ENCODE results near the gene POR.

The POR gene

DNA sequence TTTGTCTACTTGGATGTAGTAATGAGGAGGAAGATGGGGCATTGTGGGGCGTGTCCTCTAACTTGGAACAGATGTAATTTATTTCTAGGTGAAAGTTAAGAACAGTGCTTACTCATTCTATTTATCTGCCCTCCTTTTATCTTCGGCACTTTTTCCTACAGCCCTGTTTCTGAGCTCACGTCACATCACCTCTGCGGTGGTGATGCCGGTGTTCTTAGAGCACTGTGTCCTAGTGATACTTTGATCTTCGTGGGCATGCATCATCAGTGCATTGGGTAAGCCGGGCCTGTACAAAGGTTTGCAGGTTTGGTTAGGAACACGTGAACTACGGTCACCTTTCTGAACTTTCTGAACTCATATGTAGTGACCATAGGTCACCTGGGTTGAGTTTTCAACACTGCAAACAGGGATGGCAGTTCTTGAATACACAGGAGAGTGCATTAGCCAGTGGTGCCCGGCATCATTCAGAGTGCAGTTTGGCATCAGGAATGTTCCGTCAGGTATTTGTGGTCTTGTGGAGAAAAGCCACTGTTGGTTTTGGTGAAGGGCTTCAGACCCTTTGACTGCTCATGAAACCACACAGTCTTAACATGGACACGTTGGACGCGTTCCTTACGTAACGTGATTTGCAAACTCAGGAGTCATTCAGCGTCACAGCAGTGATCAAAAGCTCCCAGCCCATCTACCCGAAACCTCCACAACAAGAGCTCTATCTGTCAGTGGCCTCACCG lies 5.6 kb downstream of the POR start:
- H3K4me1 ChIP-seq (ENCODE audit: control insufficient read depth, insufficient read depth, low read length) = peaks cover 9% of the 10 kb centered on the region; the same call in 1 of the 2 replicates
- H3K27ac ChIP-seq (ENCODE audit: low read depth, low read length) = no peak overlapping the region
- H3K4me3 ChIP-seq (ENCODE audit: low read depth, low read length) = no peak overlapping the region
- H3K27me3 ChIP-seq (ENCODE audit: control insufficient read depth, insufficient read depth, low read length) = no peaks in the 10 kb centered on the region
- peaks cover 5% of the 10 kb centered on the region; the same call in 1 of the 2 replicates for H3K36me3 ChIP-seq (ENCODE audit: control insufficient read depth, insufficient read depth, low read length)
- H3K9ac ChIP-seq (ENCODE audit: low read depth, low read length) = no peak overlapping the region
- H3K9me3 ChIP-seq (ENCODE audit: control insufficient read depth, insufficient read depth, low read length) = no peaks in the 10 kb centered on the region

DNA sequence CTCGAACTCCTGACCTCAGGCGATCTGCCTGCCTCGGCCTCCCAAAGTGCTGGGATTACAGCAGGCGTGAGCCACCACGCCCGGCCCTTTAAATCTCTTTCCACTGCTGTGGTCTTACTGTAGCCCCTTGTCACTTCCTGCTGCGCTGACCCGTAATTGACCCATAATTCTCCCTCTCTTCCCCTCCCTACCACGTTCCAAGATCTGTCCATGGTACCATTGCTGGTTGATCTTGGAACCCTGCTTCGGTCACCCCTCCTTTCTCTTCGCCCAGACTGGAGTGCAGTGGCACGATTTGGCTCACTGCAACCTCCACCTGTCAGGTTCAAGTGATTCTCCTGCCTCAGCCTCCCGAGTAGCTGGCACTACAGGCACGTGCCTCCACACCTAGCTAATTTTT lies 6.5 kb downstream of the POR start:
- Histone ChIP-seq H3K36me3 (ENCODE audit: control insufficient read depth, insufficient read depth, low read length) (peaks cover 5% of the 10 kb centered on the region; the same call in 1 of the 2 replicates), H3K4me1 (ENCODE audit: control insufficient read depth, insufficient read depth, low read length) (0 out of 2 replicates have a peak, but pooled peaks cover 1% of the 10 kb centered on the region), H3K9ac (ENCODE audit: low read depth, low read length) (no peak overlapping the region), H3K27me3 (ENCODE audit: control insufficient read depth, insufficient read depth, low read length) (no peaks in the 10 kb centered on the region), H3K9me3 (ENCODE audit: control insufficient read depth, insufficient read depth, low read length) (no peaks in the 10 kb centered on the region), H3K27ac (ENCODE audit: low read depth, low read length) (no peak overlapping the region), H3K4me3 (ENCODE audit: low read depth, low read length) (no peak overlapping the region)

DNA sequence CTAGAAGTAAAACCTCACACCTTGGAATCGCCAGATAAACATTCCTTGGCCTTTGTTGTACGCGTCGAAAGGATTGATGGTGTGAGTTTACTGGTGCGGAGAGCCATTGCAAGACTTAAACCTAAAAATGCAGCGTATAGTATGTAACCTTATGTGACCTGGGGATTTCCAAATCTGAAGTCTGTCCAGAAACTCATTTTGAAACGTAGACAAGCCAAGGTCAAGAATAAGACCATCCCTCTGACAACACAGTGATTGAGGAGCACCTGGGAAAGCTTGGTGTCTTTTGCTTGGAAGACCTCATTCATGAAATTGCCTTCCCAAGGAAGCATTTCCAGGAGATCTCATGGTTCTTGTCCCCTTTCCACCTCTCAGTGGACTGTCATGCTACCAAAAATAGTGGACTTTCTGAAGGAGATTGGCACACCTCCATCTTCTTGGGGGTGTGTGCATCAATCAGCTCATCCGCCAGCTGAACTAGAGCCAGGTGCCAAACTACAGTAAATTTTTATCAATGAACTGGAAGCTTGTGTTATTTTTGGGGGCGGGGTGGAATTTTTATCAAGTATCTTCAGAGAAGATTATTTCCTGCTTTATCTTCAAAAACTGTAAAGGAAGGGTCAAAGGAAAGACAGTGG lies 8.1 kb downstream of the POR start:
- H3K9ac ChIP-seq (ENCODE audit: low read depth, low read length) = no peak overlapping the region
- no peaks in the 10 kb centered on the region for H3K4me1 ChIP-seq (ENCODE audit: control insufficient read depth, insufficient read depth, low read length)
- H3K36me3 ChIP-seq (ENCODE audit: control insufficient read depth, insufficient read depth, low read length) = peaks cover 5% of the 10 kb centered on the region; the same call in 1 of the 2 replicates
- no peak overlapping the region for H3K4me3 ChIP-seq (ENCODE audit: low read depth, low read length)
- no peaks in the 10 kb centered on the region for H3K9me3 ChIP-seq (ENCODE audit: control insufficient read depth, insufficient read depth, low read length)
- H3K27me3 ChIP-seq (ENCODE audit: control insufficient read depth, insufficient read depth, low read length) = no peaks in the 10 kb centered on the region
- H3K27ac ChIP-seq (ENCODE audit: low read depth, low read length) = no peak overlapping the region

DNA sequence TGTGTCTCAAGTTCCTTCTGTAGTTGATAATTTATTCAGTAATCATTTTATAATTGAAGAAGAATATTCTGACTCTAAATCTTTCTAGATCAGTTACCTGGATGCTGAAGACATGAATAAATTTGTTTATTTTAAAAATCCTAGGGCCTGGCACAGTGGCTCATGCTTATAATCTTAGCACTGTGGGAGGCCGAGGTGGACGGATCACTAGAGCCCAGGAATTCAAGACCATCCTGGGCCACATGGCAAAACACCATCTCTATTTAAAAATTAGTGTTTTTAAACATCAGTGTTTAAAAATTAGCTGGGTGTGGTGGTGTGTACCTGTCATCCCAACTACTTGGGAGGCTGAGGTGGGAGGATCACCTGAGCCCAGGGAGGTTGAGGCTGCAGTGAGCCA lies 9.3 kb downstream of the POR start:
- H3K4me3 ChIP-seq (ENCODE audit: low read depth, low read length) = no peak overlapping the region
- no peaks in the 10 kb centered on the region for H3K27me3 ChIP-seq (ENCODE audit: control insufficient read depth, insufficient read depth, low read length)
- H3K36me3 ChIP-seq (ENCODE audit: control insufficient read depth, insufficient read depth, low read length) = peaks cover 13% of the 10 kb centered on the region; the same call in 1 of the 2 replicates
- H3K9ac ChIP-seq (ENCODE audit: low read depth, low read length) = no peak overlapping the region
- H3K27ac ChIP-seq (ENCODE audit: low read depth, low read length) = no peak overlapping the region
- no peaks in the 10 kb centered on the region for H3K9me3 ChIP-seq (ENCODE audit: control insufficient read depth, insufficient read depth, low read length)
- no peaks in the 10 kb centered on the region for H3K4me1 ChIP-seq (ENCODE audit: control insufficient read depth, insufficient read depth, low read length)

DNA sequence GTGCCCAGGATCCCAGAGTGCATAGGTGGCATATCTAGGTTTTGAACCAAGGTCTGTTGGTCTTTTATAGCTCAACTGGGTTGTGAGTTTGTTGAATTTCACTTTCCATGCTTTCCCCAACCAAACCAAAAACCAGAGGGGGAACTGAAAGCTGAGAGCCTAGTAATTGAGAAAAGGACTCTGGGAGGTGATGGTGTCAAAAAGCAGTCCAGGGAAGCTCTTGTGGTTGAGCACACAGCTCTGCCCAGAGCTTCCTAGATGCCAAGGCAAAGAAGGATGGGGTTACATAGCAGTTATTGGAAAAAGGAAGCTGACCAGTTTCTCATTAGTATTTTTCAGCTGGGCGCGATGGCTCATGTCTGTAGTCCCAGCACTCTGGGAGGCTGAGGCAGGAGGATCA lies 9.9 kb downstream of the POR start:
- Histone ChIP-seq H3K9me3 (ENCODE audit: control insufficient read depth, insufficient read depth, low read length) (no peaks in the 10 kb centered on the region), H3K27me3 (ENCODE audit: control insufficient read depth, insufficient read depth, low read length) (no peaks in the 10 kb centered on the region), H3K4me3 (ENCODE audit: low read depth, low read length) (no peak overlapping the region), H3K4me1 (ENCODE audit: control insufficient read depth, insufficient read depth, low read length) (no peaks in the 10 kb centered on the region), H3K27ac (ENCODE audit: low read depth, low read length) (no peak overlapping the region), H3K9ac (ENCODE audit: low read depth, low read length) (no peak overlapping the region), H3K36me3 (ENCODE audit: control insufficient read depth, insufficient read depth, low read length) (peaks cover 13% of the 10 kb centered on the region; the same call in 1 of the 2 replicates)

DNA sequence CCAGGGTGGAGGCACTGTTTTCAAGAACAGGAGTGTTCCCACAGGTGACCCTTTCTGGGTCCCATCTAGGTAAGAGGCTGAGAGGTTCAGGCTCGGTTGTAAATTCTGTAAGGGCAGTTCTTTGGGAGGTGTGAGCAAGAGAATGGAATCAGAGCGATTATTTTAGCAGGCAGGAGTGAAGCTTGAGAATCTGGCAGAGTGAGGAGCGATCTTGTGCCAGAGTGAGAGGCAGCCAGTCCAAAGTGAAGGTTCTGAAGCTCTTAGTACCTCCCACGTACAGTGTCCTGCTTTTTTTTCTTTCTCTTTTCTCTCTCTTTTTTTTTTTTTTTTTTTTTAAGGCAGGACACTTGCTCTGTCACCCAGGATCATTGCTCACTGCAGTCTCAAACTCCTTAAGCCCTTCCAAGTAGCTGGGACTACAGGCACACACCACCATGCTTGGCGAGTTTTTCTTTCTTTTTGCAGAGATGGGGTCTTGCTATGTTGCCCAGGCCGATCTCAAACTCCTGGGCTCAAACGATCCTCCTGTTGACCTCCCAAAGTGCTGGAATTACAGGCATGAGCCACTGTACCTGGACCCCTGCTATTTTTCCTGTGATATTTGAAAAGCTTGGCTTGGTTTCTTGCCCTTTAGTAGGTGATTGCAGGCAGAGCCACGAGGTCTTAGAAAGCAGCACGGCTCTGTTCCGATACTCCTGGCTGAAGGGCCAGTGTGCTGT lies 10.9 kb downstream of the POR start:
- no peak overlapping the region for H3K9ac ChIP-seq (ENCODE audit: low read depth, low read length)
- H3K36me3 ChIP-seq (ENCODE audit: control insufficient read depth, insufficient read depth, low read length) = peaks cover 13% of the 10 kb centered on the region; the same call in 1 of the 2 replicates

DNA sequence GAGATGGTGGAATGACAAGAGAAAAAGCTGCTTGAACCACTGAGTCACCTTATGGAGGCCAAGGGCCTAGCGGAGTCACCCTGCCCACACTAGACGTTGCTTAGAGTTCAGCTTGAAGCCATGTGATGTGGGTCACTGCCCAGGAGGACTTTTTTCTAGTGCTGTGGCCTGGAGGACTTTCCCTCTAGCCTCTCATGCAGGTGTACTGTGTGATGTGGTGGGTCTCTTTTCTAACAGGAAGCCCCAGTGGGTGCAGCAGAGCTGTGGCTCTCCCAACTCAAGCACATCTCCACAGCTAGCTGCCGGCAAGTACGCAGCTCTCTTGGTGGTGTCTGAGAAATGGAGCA lies 13.6 kb downstream of the POR start:
- no peak overlapping the region for H3K4me3 ChIP-seq (ENCODE audit: low read depth, low read length)
- no peaks in the 10 kb centered on the region for H3K9me3 ChIP-seq (ENCODE audit: control insufficient read depth, insufficient read depth, low read length)
- no peak overlapping the region for H3K27ac ChIP-seq (ENCODE audit: low read depth, low read length)
- no peaks in the 10 kb centered on the region for H3K4me1 ChIP-seq (ENCODE audit: control insufficient read depth, insufficient read depth, low read length)
- H3K27me3 ChIP-seq (ENCODE audit: control insufficient read depth, insufficient read depth, low read length) = no peaks in the 10 kb centered on the region
- H3K9ac ChIP-seq (ENCODE audit: low read depth, low read length) = no peak overlapping the region
- H3K36me3 ChIP-seq (ENCODE audit: control insufficient read depth, insufficient read depth, low read length) = peaks cover 7% of the 10 kb centered on the region

More for the DNA sequence above, 10.9 kb downstream of the POR start:
- no peak overlapping the region for H3K27ac ChIP-seq (ENCODE audit: low read depth, low read length)
- no peaks in the 10 kb centered on the region for H3K9me3 ChIP-seq (ENCODE audit: control insufficient read depth, insufficient read depth, low read length)
- H3K27me3 ChIP-seq (ENCODE audit: control insufficient read depth, insufficient read depth, low read length) = no peaks in the 10 kb centered on the region
- no peaks in the 10 kb centered on the region for H3K4me1 ChIP-seq (ENCODE audit: control insufficient read depth, insufficient read depth, low read length)
- H3K4me3 ChIP-seq (ENCODE audit: low read depth, low read length) = no peak overlapping the region

DNA sequence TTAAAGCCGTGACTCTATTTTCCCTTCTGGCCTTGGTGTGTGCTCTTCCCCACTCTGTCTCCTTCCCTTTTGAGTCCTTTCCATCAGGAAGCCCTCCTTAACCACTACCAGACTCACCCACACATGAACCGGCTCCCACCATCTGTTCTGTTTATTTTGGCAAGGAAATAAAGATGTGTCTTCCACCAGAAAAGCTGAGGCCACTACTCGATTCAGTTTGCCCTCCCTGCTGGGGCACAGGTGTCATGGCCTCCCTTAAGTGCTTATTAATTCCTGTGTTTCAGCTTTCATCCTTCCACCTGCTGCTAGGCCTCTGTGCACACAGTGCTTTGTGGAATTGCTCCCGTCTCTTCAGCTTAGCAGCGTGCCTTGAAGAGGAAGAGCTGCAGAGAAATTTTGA lies 16.7 kb downstream of the POR start:
- H3K27ac ChIP-seq (ENCODE audit: low read depth, low read length) = no peak overlapping the region
- no peak overlapping the region for H3K9ac ChIP-seq (ENCODE audit: low read depth, low read length)
- H3K4me1 ChIP-seq (ENCODE audit: control insufficient read depth, insufficient read depth, low read length) = no peaks in the 10 kb centered on the region
- no peaks in the 10 kb centered on the region for H3K27me3 ChIP-seq (ENCODE audit: control insufficient read depth, insufficient read depth, low read length)
- H3K36me3 ChIP-seq (ENCODE audit: control insufficient read depth, insufficient read depth, low read length) = peaks cover 7% of the 10 kb centered on the region
- H3K4me3 ChIP-seq (ENCODE audit: low read depth, low read length) = no peak overlapping the region
- no peaks in the 10 kb centered on the region for H3K9me3 ChIP-seq (ENCODE audit: control insufficient read depth, insufficient read depth, low read length)

DNA sequence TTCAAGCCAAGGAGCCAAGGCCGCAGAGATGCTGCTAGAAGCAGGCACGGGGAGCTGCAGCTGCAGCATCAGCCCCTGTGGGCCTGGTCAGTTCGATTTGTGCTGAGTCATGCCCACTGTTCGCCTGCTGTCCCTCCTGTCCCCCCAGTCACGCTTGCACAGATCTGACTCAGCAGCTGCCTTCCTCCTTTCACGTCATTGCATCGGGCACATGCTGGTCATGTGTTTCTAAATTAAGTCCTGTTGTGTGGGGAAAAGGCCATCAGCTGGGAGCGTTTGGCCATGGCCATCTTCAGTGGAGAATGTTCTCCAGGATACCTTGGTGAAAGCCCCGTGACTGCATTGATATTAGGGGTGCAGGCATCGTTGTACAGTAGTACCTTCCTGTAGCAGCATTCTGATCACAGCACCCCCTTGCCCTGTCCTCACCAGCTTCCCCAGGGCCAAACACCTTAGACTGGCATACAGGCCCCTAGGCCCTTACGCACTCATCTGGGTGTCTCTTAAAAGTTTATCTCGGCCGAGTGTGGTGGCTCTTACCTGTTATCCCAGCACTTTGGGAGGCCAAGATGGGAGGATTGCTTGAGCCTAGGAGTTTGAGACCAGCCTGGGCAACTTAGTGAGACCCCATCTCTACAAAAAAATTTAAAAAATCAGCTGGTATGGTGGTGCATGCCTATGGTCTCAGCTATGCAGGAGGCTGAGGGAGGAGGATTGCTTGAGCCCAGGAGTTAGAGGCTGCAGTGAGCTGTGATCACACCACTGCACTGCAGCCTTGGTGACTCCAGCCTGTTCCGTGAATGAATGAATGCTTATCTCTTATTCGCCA lies 23.2 kb downstream of the POR start:
- Histone ChIP-seq H3K9ac (ENCODE audit: low read depth, low read length) (no peak overlapping the region), H3K27ac (ENCODE audit: low read depth, low read length) (no peak overlapping the region), H3K27me3 (ENCODE audit: control insufficient read depth, insufficient read depth, low read length) (no peaks in the 10 kb centered on the region), H3K9me3 (ENCODE audit: control insufficient read depth, insufficient read depth, low read length) (no peaks in the 10 kb centered on the region), H3K36me3 (ENCODE audit: control insufficient read depth, insufficient read depth, low read length) (0 out of 2 replicates have a peak, but pooled peaks cover 2% of the 10 kb centered on the region), H3K4me3 (ENCODE audit: low read depth, low read length) (no peak overlapping the region), H3K4me1 (ENCODE audit: control insufficient read depth, insufficient read depth, low read length) (no peaks in the 10 kb centered on the region)

DNA sequence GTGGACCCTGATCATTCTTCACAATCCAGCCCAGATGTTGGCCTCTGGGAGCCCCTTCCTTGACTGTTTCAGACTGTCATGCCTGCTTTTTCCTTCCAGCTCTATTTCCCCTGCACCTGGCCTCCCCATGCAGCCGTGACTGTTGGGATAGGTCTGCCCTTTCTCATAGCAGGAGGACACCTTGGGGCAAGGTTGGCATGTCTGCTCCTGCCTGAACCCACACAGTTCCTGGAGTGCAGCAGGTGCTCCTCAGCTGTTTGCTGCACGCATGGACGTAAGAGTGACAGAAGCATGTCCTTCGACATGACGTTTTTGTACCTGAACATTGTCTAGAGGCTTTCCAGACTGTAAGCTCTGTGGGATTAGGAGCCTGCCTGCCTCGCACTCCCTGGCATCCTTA lies 24.0 kb downstream of the POR start:
- no peaks in the 10 kb centered on the region for H3K9me3 ChIP-seq (ENCODE audit: control insufficient read depth, insufficient read depth, low read length)
- no peak overlapping the region for H3K9ac ChIP-seq (ENCODE audit: low read depth, low read length)
- H3K27me3 ChIP-seq (ENCODE audit: control insufficient read depth, insufficient read depth, low read length) = no peaks in the 10 kb centered on the region
- H3K36me3 ChIP-seq (ENCODE audit: control insufficient read depth, insufficient read depth, low read length) = 0 out of 2 replicates have a peak, but pooled peaks cover 2% of the 10 kb centered on the region
- no peak overlapping the region for H3K27ac ChIP-seq (ENCODE audit: low read depth, low read length)
- no peaks in the 10 kb centered on the region for H3K4me1 ChIP-seq (ENCODE audit: control insufficient read depth, insufficient read depth, low read length)
- H3K4me3 ChIP-seq (ENCODE audit: low read depth, low read length) = no peak overlapping the region

Measured in HUES48 (cell line).